Erythroblast (primary cell): ENCODE measurements around the gene OVOL1.

Experiments
- GATA1 ChIP-seq: IDR thresholded peaks from 2 replicates; pipeline ENCODE4 v1.6.1; 2011; ENCODE audit warnings: low read depth, mild to moderate bottlenecking, control low read depth, low read length, moderate library complexity
- POLR2A ChIP-seq: IDR thresholded peaks from 2 replicates; pipeline ENCODE4 v1.6.1; 2011; ENCODE audit warnings: mild to moderate bottlenecking, low read length

- TF ChIP-seq POLR2A, result no peak
- no peak for TF ChIP-seq GATA1
These were observed 27.5 kb downstream of the OVOL1 start for GRCh38 chr11:65814131-65814985.
